ENCODE data around the gene CD300LF.

The CD300LF gene

DNA sequence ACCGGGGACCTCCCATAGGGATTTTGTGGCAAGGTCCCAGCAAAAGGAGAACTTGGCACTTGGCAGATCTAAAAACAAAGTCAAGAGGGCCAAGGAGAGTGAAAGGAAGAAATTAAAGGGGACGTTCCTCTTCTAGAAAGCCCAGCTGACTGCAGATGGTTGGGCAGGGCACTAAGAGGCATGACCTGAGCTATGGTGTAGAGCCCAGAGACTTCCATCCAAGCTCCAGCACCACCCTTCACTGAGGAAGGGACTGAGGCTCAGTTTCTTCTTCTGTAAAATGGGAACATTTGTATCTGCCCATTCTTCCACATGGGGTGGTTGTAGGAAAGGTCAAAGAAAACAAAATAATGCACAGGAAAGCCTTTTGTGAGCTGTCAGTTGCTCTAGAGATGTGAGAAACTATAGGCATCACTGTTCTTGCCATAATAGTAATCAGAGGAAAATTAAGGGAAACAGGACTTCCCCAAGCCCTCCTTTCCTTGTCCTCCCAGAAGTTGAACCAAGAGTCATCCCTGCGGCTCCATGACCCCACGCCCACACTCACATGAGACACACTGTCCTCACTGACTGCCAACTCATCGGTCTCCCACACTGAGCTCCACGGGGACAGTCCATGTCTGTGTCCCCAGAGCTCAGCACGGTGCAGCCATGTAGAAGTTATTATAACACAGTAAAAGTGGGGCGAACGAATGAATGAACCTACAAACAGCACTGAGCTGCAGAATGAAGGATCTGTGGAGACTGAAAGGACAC is 10.4 kb downstream of the CD300LF start:
- TF ChIP-seq ZNF274 (IDR thresholded peaks at IDR 0.05; ENCODE audit: low read depth, low read length): no peak
- H3K4me3 ChIP-seq (ENCODE audit: low read length): no peak overlapping the region

DNA sequence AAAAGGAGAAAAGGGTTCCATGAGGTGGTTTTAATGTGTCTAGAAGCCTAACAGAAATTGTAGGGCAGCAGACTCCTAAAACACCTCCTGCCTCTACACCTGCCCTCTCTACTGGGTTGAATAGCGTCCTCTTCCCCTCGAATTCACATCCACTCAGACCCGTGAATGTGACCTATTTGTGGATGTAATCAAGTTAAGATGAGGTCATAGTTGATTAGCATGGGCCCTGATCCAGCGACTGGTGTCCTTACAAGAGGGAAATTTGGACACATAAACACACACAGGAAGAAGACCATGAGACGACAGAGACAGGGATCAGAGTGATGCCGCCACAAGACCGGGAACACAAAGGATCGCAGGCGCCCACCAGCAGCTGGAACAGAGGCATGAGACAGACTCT is 13.5 kb downstream of the CD300LF start:
- TF ChIP-seq ZNF274 (IDR thresholded peaks at IDR 0.05; ENCODE audit: low read depth, low read length): no peak
- no peak overlapping the region for H3K4me3 ChIP-seq (ENCODE audit: low read length)

DNA sequence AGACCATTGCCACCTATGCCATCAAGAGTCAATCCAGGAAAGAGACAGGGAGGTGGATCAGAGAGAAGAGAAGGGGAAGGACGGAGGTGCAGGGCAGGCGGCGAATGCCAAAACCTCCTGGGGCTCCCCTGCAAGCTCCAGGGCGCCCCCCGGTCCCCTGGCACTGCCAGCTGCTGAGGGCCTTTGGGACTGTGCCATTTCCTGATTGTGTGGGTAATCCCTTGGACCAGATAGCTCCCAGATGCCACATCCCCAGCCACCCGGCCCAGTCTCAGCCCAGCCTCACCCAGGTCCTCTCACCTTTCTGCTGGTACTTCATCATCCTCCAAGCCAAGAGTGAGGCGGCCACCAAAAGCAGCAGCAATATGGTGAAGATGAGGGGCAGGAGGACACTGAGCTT is 14.7 kb downstream of the CD300LF start:
- TF ChIP-seq ZNF274 (IDR thresholded peaks at IDR 0.05; ENCODE audit: low read depth, low read length): no peak
- H3K4me3 ChIP-seq (ENCODE audit: low read length): no peak overlapping the region

DNA sequence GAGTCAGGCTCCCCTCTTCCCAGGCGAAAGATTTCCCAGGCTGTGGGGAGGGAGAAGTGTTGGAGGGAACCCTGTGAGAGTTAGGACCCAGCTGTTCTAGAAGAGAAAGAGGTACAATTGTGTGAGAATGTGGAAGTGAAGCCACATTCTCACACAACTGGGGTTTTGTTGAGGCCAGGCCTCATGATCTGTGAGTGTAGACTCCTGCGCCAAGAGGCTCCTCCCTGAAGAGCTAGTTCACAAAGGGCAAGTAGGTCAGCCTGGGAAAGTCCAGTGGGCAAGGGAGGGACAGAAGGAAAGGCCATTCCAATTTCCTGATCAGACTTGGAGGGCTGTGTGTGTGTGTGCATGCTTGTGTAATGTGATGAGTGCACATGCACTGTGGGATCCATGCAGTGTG is 15.2 kb downstream of the CD300LF start:
- no peak overlapping the region for H3K4me3 ChIP-seq (ENCODE audit: low read length)
- TF ChIP-seq ZNF274 (IDR thresholded peaks at IDR 0.05; ENCODE audit: low read depth, low read length): no peak

DNA sequence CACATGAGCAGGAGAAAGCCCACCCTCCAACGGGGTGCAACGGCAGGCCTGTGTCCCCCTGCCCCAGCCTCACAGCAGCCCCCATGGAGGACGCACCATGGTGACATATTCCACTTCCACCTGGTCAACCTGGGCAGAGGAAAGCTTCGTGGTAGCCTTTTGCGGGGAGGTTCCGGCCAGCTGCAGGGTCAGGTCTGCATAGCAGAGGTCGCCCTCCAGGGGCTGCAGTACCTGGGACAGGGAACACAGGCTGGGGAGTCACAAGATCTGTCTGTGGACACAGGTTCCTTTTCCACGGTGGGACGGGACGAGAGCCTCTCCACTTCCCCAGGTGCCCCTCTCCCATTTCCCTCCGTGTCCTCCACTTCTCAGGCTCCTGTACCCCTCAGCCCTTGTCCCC is 17.1 kb downstream of the CD300LF start:
- no peak for TF ChIP-seq ZNF274 (IDR thresholded peaks at IDR 0.05; ENCODE audit: low read depth, low read length)
- no peak overlapping the region for H3K4me3 ChIP-seq (ENCODE audit: low read length)

DNA sequence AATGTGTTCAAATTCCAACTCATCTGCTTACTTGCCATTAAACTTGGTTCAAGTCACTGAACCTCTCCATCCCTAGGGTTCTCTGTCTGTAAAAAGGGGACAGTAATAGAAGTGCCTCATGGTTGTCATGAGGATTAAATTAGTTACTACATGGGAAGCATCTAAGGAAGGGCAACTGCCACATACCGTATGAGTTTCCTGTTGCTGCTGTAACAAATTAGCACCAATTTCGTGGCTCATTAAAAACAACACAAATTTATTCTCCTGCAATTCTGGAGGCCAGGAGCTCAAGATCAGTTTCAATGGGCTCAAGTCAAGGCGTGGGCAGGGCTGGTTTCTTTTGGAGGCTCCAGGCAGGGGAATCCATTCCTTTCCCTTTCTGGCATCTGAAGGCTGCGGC is 18.6 kb downstream of the CD300LF start:
- TF ChIP-seq ZNF274 (IDR thresholded peaks at IDR 0.05; ENCODE audit: low read depth, low read length): no peak
- H3K4me3 ChIP-seq (ENCODE audit: low read length): no peak overlapping the region

DNA sequence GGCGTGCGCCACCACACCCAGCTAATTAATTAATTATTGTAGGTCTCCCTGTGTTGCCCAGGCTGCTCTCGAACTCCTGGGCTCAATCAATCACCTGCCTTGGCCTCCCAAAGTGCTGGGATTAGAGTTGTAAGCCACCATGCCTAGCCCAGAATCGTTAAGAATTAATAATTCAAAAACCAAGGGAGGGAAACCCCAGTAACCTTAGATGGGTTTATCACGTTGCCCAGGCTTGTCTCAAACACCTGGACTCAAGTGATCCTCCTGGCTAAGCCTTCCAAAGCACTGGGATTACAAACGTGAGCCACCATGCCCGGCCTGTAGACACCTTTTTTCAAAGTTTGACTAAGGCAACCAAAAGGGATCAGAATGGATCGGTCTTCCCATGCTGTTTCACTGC is 21.6 kb downstream of the CD300LF start:
- H3K4me3 ChIP-seq (ENCODE audit: low read length): no peak overlapping the region
- no peak for TF ChIP-seq ZNF274 (IDR thresholded peaks at IDR 0.05; ENCODE audit: low read depth, low read length)

DNA sequence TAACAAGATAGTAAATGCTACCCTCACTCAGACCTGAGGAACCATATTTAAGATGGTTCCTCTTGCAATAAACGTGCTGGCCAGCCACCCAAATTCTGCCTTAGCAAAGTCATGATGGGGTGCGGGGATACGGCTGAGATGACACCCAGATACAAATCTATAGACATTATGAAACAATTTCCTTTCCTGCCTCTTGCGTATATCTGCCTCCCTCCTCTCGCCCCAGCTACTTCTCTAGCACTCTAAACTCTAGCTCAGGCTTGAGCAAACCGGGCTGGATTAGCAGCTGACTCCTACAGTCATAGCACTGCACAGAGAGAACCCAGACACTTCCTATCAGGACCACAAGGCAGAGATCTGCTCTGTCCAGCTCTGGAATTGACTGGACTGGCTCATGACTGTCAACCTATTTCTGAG is 22.3 kb downstream of the CD300LF start:
- no peak for TF ChIP-seq ZNF274 (IDR thresholded peaks at IDR 0.05; ENCODE audit: low read depth, low read length)
- H3K4me3 ChIP-seq (ENCODE audit: low read length): no peak overlapping the region

DNA sequence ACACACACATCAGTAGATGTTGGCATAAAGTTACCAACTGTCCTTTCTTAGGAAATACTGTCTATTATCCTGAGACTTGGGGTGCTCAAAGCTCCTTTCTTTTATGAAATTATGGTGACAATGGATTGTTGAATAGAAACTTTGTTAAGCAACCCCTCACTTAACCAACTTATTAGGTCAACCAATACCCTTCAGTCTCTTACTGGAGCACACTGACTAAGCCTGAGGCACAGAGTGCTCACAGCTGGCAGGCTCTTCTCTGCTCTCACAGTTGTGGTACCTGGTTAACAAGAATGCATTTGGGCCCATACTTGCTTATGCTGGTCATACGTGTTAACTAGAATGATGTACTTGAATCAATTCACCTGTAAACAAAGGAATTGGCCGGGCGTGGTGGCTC is 24.8 kb downstream of the CD300LF start:
- no peak overlapping the region for H3K4me3 ChIP-seq (ENCODE audit: low read length)
- no peak for TF ChIP-seq ZNF274 (IDR thresholded peaks at IDR 0.05; ENCODE audit: low read depth, low read length)

DNA sequence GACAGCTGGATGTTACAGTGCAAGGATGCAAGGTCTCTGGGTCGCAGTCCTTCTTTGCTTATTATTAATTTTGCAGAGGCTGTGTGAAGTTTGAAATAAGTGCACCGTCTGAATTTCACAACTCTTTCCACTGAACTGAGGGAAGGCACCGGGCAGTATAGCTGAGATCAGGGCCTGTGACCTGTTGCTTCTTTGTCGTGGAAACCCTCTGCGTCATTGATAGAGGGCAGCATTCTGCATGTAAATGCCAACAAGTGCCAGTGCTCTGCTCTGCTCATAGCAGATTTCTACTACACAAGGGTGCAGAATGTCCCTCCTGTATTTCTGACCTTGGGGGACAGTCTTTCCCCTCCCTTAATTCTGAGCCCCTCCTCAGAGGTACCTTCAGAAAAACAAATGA is 26.0 kb downstream of the CD300LF start:
- no peak for TF ChIP-seq ZNF274 (IDR thresholded peaks at IDR 0.05; ENCODE audit: low read depth, low read length)
- no peak overlapping the region for H3K4me3 ChIP-seq (ENCODE audit: low read length)

DNA sequence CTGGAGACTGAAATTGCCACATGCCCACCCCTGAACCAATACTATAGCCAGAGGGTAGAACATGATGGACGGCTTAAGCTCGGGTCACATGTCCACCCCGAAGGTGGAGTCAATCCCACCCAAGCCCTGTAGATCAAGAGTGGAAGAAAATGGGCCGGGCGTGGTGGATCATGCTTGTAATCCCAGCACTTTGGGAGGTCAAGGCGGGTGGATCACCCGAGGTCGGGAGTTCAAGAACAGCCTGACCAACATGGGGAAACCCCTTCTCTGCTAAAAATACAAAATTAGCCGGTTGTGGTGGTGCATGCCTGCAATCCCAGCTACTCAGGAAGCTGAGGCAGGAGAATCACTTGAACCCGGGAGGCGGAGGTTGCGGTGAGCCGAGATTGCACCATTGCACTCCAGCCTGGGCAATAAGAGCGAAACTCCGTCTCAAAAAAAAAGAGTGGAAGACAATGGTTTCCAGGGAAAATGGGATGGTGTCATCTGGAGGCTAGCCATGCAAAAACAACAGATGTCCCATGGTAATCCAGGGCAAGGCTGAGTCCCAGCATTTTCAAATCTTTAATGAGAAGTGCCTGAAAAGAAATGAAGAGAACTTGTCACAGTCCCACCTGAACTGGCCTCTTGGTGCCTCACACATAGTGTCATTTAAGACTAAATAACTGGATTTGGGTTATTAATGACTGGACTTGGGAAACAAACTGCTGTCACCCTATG is 30.1 kb downstream of the CD300LF start:
- no peak overlapping the region for H3K4me3 ChIP-seq (ENCODE audit: low read length)
- no peak for TF ChIP-seq ZNF274 (IDR thresholded peaks at IDR 0.05; ENCODE audit: low read depth, low read length)

DNA sequence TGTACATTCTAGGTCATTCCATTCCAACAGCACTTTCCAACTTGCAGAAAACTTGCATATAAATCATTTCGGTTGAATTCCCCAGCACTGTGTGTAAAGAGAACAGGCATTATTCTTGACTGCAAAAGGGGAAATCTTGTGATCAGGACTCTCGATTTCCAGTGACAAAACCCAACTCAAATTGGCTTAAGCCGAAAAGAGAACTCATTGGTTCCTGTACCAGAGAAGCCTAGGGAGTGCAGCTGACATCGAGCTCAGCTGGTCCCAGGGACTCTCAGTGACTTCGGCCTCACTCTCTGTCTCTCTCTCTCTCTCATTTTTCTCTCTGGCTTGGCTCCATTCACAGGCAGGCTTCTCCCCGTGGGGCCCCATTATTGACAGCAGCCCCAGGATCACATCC is 30.7 kb downstream of the CD300LF start:
- no peak overlapping the region for H3K4me3 ChIP-seq (ENCODE audit: low read length)
- TF ChIP-seq ZNF274 (IDR thresholded peaks at IDR 0.05; ENCODE audit: low read depth, low read length): no peak

DNA sequence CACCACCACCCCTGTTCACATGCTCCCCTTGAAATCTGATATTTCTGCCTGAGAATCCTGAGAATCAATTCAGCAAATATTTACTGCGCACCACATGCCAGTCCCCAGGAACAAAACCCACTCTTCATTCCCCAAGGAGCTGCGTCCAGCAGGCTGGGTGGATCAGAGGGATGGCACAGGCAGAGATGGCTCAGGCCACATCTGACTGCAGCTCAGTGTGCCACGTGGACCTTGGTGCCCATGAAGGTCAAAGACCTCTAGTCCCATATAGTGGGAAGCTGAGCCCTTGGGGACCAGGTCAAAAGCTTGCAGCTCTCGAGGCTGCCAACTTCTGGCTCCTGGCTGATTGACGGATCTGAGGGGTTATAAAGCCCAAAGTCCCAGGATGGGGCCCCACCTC is 31.8 kb downstream of the CD300LF start:
- H3K4me3 ChIP-seq (ENCODE audit: low read length): no peak overlapping the region
- TF ChIP-seq ZNF274 (IDR thresholded peaks at IDR 0.05; ENCODE audit: low read depth, low read length): no peak

DNA sequence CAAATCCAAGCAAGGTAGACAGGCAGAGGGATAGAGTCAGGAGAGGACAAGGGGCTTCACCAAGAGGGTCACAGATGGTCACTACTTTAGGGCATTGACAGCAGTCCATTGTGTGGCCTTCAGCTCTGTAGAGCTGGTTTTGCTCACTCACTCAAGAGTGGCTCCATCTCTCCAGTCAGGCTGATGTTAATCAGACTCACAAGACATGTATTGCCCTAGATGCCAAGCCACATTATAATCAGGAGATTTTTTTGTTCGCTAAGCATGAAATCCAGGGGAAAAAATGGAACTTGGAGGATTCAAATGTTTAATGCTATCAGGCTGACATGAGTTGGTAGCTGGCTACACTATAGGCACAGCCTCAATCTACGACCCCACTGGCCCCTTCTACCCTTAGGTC is 32.5 kb downstream of the CD300LF start:
- TF ChIP-seq ZNF274 (IDR thresholded peaks at IDR 0.05; ENCODE audit: low read depth, low read length): no peak

DNA sequence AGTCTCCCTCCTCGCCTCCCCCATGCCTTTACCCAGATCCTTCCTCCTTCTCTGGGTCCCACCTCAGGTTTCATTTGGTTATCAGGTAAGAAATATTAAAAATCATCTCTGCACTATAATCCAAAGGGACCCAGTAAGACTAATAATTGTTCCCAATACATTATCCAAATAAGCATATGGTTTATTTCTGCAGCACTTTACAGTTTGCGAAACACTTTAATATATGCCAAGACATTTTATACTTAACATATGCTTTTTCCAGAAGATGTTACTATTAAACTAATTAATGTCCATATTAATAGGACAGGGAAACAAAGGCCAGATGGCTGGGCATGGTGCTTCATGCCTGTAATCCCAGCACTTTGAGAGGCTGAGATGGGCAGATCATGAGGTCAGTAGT is 33.3 kb downstream of the CD300LF start:
- TF ChIP-seq ZNF274 (IDR thresholded peaks at IDR 0.05; ENCODE audit: low read depth, low read length): no peak

More for the DNA sequence above, 32.5 kb downstream of the CD300LF start:
- H3K4me3 ChIP-seq (ENCODE audit: low read length): no peak overlapping the region

More for the DNA sequence above, 33.3 kb downstream of the CD300LF start:
- H3K4me3 ChIP-seq (ENCODE audit: low read length): no peak overlapping the region
